ENCODE results near the gene CARMIL3.

DNA sequence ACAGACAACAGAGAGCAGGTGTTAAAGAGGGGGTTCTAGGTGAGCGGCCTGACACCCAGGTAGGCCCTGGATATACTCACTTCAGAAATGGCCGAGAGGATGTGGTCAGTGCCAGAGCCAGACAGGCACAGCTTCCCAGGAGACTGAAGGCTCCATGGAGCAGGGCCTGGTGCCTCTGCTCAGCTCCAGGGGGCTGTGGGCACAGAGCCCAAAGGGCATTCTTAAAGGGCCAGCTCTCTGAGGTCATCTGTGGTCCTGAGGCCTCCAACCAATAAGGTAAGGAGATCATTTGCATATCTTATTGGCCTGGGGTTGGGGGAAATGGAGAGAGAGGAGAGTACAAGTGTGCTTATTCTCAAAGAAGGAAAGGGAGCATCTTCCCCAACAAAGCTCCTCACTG lies 32.6 kb downstream of the CARMIL3 start:
- TF ChIP-seq GATA2 (IDR thresholded peaks at IDR 0.05; ENCODE audit: low read depth, low read length) (no peak), GATA3 (IDR thresholded peaks at IDR 0.05; ENCODE audit: low read depth, low read length) (no peak)
